Calu3 (cell line): ENCODE data around the gene APLNR. TPM values are rescaled to one million over a fixed set of nuclear protein-coding genes. Genes with fewer than 3 reads are reported as not detected.

Experiments
- BruUV-seq: library from RNA; stranded (reverse); fragments of 400-500 nt; replicated peaks from 2 replicates; lab custom pipeline; 2021; lab: Mats Ljungman, UMichigan
- CTCF ChIA-PET: fragments of 300-600 bp; sonication (Branson Sonifier 250); formaldehyde crosslinking; loops from one replicate; lab custom pipeline; 2022; ENCODE audit warnings: antibody characterized with exemption; lab: Charles Lee
- DNase-seq: peaks from one replicate; pipeline ENCODE4 v3.0.0; 2022
- H3K27ac Mint-ChIP-seq: one replicate; pipeline ENCODE4 v1.8.0; 2022; ENCODE audit warnings: mixed read lengths; ENCODE audit not compliant: unreplicated experiment
- H3K27me3 Mint-ChIP-seq: one replicate; pipeline ENCODE4 v1.8.0; 2022; ENCODE audit warnings: mixed read lengths; ENCODE audit not compliant: unreplicated experiment
- H3K36me3 Mint-ChIP-seq: one replicate; pipeline ENCODE4 v1.8.0; 2022; ENCODE audit warnings: mild to moderate bottlenecking, moderate library complexity, mixed read lengths; ENCODE audit not compliant: insufficient read depth, unreplicated experiment
- H3K4me1 Mint-ChIP-seq: one replicate; pipeline ENCODE4 v1.8.0; 2022; ENCODE audit warnings: mild to moderate bottlenecking, low read depth, mixed read lengths; ENCODE audit not compliant: unreplicated experiment
- H3K4me3 Mint-ChIP-seq: one replicate; pipeline ENCODE4 v1.8.0; 2022; ENCODE audit warnings: mild to moderate bottlenecking, low read depth, moderate library complexity, mixed read lengths; ENCODE audit not compliant: unreplicated experiment
- H3K9me3 Mint-ChIP-seq: one replicate; pipeline ENCODE4 v1.8.0; 2022; ENCODE audit warnings: low read depth, mixed read lengths; ENCODE audit not compliant: unreplicated experiment
- intact Hi-C: fragments of 100-400 bp; cut with micrococcal nuclease; formaldehyde crosslinking; loops from one replicate; pipeline ENCODE4 v1.10.0; 2022; ENCODE audit not compliant: unreplicated experiment
- total RNA-seq: library from RNA; stranded (reverse); gene quantifications from 2 replicates; pipeline ENCODE4 v1.2.3, GENCODE V29; 2022
- TF ChIP-seq, protein P1 (sequence below): fragments of 200-600 bp; IDR thresholded peaks from one replicate; pipeline ENCODE4 v1.8.0; 2022; ENCODE audit warnings: antibody characterized with exemption; ENCODE audit not compliant: unreplicated experiment

The APLNR gene
- total RNA-seq, 1 experiment from 2014 or later = not detected

DNA sequence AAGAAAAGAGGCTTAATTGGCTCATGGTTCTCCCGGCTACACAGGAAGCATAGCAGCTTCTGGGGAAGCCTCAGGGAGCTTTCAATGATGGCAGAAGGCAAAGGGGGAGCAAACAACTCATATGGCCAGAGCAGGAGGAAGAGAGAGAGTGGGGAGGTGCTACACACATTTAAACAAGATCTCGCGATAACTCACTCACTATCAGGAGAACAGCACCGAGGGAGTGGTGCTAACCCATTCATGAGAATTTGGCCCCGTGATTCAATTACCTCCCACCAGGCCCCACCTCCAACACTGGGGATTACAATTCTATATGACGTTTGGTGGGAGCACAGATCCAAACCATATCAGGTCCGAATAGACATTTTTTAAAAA lies 41.7 kb upstream of the APLNR start:
- H3K27ac Mint-ChIP-seq = peak overlapping the region; percentile 88
- H3K27me3 Mint-ChIP-seq = no peaks in the 10 kb centered on the region
- BruUV-seq = no TSS peak
- H3K9me3 Mint-ChIP-seq = peaks cover 12% of the 10 kb centered on the region
- intact Hi-C loops = no loop called here
- CTCF ChIA-PET = interaction anchor here (0.6 to 1.4 kb wide), 4 partner anchors 10 to 33 kb away, joined by 3 to 6 read pairs (median 4); no protein-coding TSS in a partner anchor
- peaks cover 64% of the 10 kb centered on the region for H3K4me1 Mint-ChIP-seq
- no peak overlapping the region for H3K4me3 Mint-ChIP-seq
- H3K36me3 Mint-ChIP-seq = peaks cover 13% of the 10 kb centered on the region
- no peak for DNase-seq
- TF ChIP-seq, protein P1, sequence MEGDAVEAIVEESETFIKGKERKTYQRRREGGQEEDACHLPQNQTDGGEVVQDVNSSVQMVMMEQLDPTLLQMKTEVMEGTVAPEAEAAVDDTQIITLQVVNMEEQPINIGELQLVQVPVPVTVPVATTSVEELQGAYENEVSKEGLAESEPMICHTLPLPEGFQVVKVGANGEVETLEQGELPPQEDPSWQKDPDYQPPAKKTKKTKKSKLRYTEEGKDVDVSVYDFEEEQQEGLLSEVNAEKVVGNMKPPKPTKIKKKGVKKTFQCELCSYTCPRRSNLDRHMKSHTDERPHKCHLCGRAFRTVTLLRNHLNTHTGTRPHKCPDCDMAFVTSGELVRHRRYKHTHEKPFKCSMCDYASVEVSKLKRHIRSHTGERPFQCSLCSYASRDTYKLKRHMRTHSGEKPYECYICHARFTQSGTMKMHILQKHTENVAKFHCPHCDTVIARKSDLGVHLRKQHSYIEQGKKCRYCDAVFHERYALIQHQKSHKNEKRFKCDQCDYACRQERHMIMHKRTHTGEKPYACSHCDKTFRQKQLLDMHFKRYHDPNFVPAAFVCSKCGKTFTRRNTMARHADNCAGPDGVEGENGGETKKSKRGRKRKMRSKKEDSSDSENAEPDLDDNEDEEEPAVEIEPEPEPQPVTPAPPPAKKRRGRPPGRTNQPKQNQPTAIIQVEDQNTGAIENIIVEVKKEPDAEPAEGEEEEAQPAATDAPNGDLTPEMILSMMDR = no peak

DNA sequence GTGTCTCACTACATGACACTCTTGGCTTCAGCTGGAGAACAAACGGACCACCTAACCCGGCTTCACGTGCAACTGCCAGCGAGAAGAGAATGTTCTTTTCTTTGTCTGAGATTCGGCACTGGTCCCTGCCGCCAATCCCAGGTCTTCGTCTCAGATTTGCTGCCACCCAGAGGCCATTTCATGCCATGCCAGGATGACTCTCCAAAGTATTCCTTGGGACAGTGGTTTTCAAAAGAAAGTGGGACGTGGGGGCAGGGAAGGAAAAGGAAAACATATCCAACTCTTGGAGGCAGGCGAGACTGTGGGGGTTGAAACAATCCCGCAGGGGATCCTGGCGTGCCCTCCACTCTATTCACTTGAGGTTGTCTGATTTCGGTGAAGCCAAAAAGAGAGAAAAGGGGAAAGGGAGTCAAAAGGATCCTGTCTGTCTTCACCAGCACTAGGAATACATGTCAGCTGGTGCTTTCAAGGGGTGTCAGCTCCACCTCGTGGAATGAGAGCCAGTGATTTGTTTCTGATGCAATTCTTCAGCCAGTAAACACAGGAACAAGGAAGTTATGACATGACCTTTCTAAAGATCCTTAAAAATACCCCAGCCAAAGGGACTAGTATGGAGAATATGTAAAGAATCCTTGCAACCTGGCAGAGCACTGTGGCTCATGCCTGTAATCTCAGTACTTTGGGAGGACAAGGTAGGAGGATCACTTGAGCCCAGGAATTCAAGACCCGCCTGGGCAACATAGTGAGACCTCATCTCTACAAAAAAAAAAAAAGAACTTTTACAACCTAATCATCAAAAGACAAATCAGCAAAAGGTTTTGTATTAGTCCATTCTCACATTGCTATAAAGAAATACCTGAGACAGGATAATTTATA lies 41.0 kb upstream of the APLNR start:
- TF ChIP-seq, protein P1 = peak; percentile 79
- DNase-seq = peak; percentile 79
- peak overlapping the region; percentile 53 for H3K4me3 Mint-ChIP-seq
- peaks cover 58% of the 10 kb centered on the region for H3K4me1 Mint-ChIP-seq
- peak overlapping the region; percentile 88 for H3K27ac Mint-ChIP-seq
- CTCF ChIA-PET = interaction anchor here (0.6 to 1.4 kb wide), 5 partner anchors 11 to 267 kb away, joined by 3 to 6 read pairs (median 4); no protein-coding TSS in a partner anchor
- BruUV-seq = TSS peak; percentile 97
- peaks cover 14% of the 10 kb centered on the region for H3K9me3 Mint-ChIP-seq
- no peaks in the 10 kb centered on the region for H3K27me3 Mint-ChIP-seq
- intact Hi-C loops = loop anchor here (1.0 to 2.0 kb wide), 2 partner anchors 29 to 33 kb away; no protein-coding TSS in a partner anchor
- H3K36me3 Mint-ChIP-seq = peaks cover 13% of the 10 kb centered on the region

DNA sequence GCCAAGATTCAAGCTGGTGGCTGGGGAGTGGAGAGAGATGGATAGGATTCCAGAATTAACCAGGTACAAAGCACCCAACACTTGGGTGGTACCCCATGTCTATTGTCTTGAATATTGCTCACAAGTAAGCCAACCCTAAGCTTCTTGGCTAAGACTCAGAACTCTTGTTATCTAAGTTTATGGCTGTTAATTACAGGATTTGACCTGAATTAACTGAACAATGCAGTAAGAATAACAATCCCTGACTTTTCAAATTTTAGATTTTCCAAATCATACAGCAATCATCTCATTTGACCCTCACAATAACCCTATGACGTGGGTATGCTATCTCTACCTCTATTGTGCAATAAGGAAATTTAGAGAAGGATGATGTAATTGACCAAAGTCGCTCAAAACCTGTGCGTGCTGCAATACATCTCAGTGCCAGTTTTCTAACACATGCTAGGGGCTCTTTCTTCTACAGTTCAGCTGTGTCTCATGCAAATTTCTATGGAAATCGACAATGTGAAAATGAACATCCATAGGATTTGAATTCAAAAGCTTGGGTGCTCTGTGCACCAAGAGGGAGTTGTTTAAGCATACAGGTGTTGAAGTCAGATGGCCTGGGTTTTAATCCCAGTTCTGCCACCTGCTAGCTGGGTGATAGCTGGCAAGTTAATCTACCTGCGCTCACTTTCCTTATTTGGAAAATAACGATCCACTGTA lies 40.1 kb upstream of the APLNR start:
- no peak for DNase-seq
- H3K4me1 Mint-ChIP-seq = peaks cover 54% of the 10 kb centered on the region
- intact Hi-C loops = loop anchor here (1.0 to 2.0 kb wide), 2 partner anchors 28 to 34 kb away; no protein-coding TSS in a partner anchor
- TF ChIP-seq, protein P1 = no peak
- peaks cover 13% of the 10 kb centered on the region for H3K36me3 Mint-ChIP-seq
- H3K4me3 Mint-ChIP-seq = peak overlapping the region; percentile 53
- CTCF ChIA-PET = no interaction called here
- peaks cover 10% of the 10 kb centered on the region for H3K9me3 Mint-ChIP-seq
- H3K27me3 Mint-ChIP-seq = no peaks in the 10 kb centered on the region
- peak overlapping the region; percentile 88 for H3K27ac Mint-ChIP-seq
- BruUV-seq = TSS peak; percentile 91

DNA sequence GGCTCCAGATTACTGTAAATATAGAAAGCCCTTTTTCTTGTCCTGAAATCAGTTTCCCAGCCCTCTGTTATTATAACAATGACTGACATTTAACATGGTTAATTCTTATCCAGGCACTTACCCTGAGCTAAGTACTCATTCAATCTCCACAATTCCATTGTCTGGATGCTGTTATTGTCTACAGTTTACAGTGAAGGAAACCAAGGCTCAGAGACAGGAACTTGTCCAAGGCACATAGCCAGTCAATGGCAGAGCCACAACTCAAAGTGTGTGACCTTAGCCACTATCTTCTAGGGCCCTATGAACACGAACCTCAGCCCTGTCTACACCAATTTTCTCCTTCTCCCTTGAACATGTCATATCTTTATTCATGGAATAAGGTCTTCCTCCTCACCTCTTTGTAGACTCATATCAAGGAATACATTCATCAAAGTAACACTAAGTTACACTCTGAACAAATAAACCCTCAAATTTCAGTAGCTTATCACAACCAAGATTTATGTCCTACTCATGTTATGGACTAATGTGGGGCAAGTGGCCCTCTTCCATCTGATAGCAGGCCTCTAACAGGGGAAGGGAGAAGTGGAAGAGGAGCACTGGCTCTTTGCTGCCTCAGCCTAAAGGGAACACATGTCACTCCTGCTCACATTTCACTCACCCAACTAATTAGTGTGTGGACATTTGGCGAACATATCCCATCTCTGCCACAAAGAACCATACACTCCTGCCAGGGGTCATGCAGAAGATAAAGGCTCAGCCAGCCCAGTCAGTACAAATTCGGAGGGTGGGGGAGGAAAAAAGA lies 39.3 kb upstream of the APLNR start:
- intact Hi-C loops = loop anchor here (2.0 kb wide), 1 partner anchor 34 kb away; no protein-coding TSS in a partner anchor
- TF ChIP-seq, protein P1 = no peak
- H3K36me3 Mint-ChIP-seq = peaks cover 13% of the 10 kb centered on the region
- no TSS peak for BruUV-seq
- H3K9me3 Mint-ChIP-seq = peaks cover 6% of the 10 kb centered on the region
- no peak overlapping the region for H3K4me3 Mint-ChIP-seq
- H3K27me3 Mint-ChIP-seq = no peaks in the 10 kb centered on the region
- peaks cover 54% of the 10 kb centered on the region for H3K4me1 Mint-ChIP-seq
- no peak for DNase-seq
- H3K27ac Mint-ChIP-seq = no peak overlapping the region
- CTCF ChIA-PET = no interaction called here
